ENCODE results near the gene SLC11A1.

Gene SLC11A1

GRCh38 chr2:218395456-218395825 lies 13.4 kb downstream of the SLC11A1 start:
- no peak for TF ChIP-seq CTCF (IDR thresholded peaks at IDR 0.05; ENCODE audit: low read depth, low read length, missing control alignments)
- DNase-seq = no peak
- Histone ChIP-seq H3K27ac (peak overlapping the region; percentile 90), H3K36me3 (replicated peaks) (no peaks in the 10 kb centered on the region), H3K4me3 (ENCODE audit: low read depth, low read length) (peak overlapping the region; percentile 72), H3K27me3 (replicated peaks) (no peaks in the 10 kb centered on the region)
- in situ Hi-C loops (cut with HindIII; ENCODE audit: low pct_ligation_motif_present, low sequenced_read_pairs) = no loop called here

DNA sequence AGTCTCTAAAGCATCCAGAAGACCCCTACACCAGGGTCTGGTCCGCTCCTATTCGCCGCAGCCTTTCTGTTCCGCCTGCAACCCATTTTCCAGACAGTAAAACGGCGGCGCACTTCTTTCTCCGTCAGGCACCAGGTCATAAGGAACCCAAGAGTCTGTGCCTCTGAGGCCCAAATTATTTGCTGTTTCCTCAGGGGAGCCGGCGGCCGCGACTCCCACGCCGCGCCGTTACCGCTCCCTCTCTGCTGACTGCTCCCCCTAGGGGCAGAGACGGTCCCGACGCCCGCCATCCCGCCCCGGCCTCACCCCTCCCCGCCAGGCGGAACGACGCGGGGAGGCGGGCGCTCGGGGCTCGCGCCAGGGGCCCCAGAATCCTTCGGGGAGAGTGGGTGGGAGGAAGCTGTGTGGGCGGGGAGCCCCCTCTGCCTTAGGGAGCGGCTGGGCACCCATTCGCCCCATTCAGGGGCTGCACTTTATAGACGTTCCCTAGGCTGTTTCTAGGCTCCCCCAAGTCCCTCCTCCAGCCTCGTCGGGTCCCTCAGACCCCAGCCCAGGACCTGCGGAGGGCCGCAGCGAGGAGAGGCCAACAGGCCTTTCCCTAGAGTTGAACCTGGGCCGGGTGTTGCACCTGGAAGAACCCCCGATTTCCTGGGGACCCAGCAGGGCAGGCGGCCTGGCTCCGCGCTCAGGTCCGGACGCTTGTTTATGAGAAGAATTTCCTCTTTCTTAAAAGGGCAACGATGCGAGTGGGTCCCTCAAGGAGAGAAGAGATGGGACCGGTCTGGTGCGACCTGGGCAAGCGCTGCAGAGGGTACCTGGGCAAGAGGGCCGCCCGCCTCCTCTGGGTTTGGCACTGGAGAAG lies 14.0 kb downstream of the SLC11A1 start:
- Histone ChIP-seq H3K36me3 (replicated peaks) (no peaks in the 10 kb centered on the region), H3K4me3 (ENCODE audit: low read depth, low read length) (peak overlapping the region; percentile 72)
- peak; percentile 75 for TF ChIP-seq CTCF (IDR thresholded peaks at IDR 0.05; ENCODE audit: low read depth, low read length, missing control alignments)

DNA sequence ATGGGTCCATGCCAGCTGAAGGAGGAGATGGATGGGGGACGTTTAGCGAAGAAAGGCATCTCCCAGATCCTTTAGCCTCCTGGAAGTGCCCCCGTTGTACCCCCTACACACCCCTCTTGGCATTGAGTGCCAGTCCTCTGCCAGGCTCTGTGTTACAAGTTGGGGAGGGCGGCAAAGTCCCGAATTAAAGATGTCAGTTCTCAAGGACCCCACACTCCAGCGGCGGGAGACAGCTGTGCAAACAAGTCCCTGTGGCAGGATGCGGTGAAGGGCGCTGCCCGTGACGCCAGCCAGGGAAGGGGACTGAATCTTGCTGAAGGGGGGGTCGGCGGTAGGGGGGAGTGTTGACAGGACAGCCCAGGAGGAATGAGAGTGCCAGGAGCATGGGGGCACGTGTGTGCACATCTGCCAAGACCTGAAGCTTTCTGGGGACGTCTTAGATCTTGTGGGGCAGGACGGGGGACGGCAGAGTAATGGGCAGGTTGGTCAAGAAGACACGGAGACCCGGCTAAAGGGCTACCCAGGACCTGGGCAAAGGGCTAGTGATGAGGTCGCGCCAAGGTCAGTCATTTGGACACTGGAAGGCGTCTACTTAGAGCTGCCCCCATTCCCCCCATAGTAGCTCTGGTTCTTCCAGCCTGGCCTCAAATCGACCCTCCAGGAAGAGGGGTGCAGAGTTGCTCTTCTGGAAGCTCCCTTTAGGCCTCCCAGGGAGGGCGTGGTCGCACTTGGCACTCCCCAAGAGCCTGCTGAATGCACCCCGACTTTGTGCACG lies 14.8 kb downstream of the SLC11A1 start:
- Histone ChIP-seq H3K36me3 (replicated peaks) (no peaks in the 10 kb centered on the region), H3K27ac (peak overlapping the region; percentile 90), H3K27me3 (replicated peaks) (no peaks in the 10 kb centered on the region), H3K4me3 (ENCODE audit: low read depth, low read length) (peak overlapping the region; percentile 72)
- TF ChIP-seq CTCF (IDR thresholded peaks at IDR 0.05; ENCODE audit: low read depth, low read length, missing control alignments) = no peak
- peak; percentile 46 for DNase-seq
- in situ Hi-C loops (cut with HindIII; ENCODE audit: low pct_ligation_motif_present, low sequenced_read_pairs) = no loop called here

More for the DNA sequence above, 14.0 kb downstream of the SLC11A1 start:
- no peaks in the 10 kb centered on the region for H3K27me3 ChIP-seq (replicated peaks)
- in situ Hi-C loops (cut with HindIII; ENCODE audit: low pct_ligation_motif_present, low sequenced_read_pairs) = no loop called here
- DNase-seq = peak; percentile 88
- H3K27ac ChIP-seq = peak overlapping the region; percentile 90

GRCh38 chr2:218397463-218397819 lies 15.4 kb downstream of the SLC11A1 start:
- DNase-seq = no peak
- Histone ChIP-seq H3K36me3 (replicated peaks) (peaks cover 5% of the 10 kb centered on the region), H3K27me3 (replicated peaks) (no peaks in the 10 kb centered on the region), H3K27ac (peak overlapping the region; percentile 90), H3K4me3 (ENCODE audit: low read depth, low read length) (peak overlapping the region; percentile 72)
- TF ChIP-seq CTCF (IDR thresholded peaks at IDR 0.05; ENCODE audit: low read depth, low read length, missing control alignments) = no peak
- in situ Hi-C loops (cut with HindIII; ENCODE audit: low pct_ligation_motif_present, low sequenced_read_pairs) = no loop called here

GRCh38 chr2:218397820-218398436 lies 15.9 kb downstream of the SLC11A1 start:
- H3K27ac ChIP-seq = peak overlapping the region; percentile 61
- H3K36me3 ChIP-seq (replicated peaks) = peaks cover 7% of the 10 kb centered on the region
- peak; percentile 69 for DNase-seq
- in situ Hi-C loops (cut with HindIII; ENCODE audit: low pct_ligation_motif_present, low sequenced_read_pairs) = no loop called here
- peak overlapping the region; percentile 72 for H3K4me3 ChIP-seq (ENCODE audit: low read depth, low read length)
- no peaks in the 10 kb centered on the region for H3K27me3 ChIP-seq (replicated peaks)
- TF ChIP-seq CTCF (IDR thresholded peaks at IDR 0.05; ENCODE audit: low read depth, low read length, missing control alignments) = no peak

All from brain microvascular endothelial cell (primary cell).